Renal cortical epithelial cell (primary cell): ENCODE measurements around the gene FALEC. TPM values are rescaled to one million over a fixed set of nuclear protein-coding genes. Genes with fewer than 3 reads are reported as not detected.

Experiments
- DNase-seq: peaks from one replicate; pipeline ENCODE4 v3.0.0-alpha.2; 2011; ENCODE audit warnings: low read depth
- total RNA-seq: library from RNA; depleted of rRNA; stranded (reverse); fragments of >200 nt; gene quantifications from 2 replicates; pipeline ENCODE4 v1.2.3, GENCODE V29; 2014

FALEC gene
- total RNA-seq, 1 donor from 2014 or later, result not detected

DNA sequence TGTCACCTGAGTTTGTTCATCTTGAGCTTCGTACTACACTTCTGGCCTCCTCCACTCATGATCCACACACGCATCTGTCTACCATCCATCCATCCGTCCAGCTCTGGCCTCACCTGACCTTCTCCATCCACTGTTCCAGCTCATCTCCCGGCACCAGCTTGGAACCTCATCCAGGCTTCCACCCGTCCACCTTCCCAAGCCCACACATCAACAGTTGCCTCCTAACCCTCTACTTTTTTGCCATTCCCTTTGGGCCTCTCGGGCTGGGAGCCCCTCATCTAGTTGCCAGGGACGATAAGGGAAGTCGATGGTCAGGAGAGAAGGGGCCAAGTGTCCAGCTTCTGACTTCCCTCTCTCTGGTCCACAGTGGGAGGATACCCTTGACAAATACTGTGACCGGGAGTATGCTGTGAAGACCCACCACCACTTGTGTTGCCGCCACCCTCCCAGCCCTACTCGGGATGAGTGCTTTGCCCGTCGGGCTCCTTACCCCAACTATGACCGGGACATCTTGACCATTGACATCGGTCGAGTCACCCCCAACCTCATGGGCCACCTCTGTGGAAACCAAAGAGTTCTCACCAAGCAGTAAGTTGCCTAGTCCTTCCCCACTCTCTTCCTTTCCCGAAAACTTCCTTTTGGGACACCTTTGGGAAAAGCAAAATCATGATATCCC, 3.4 kb upstream of the FALEC start:
- no peak for DNase-seq

DNA sequence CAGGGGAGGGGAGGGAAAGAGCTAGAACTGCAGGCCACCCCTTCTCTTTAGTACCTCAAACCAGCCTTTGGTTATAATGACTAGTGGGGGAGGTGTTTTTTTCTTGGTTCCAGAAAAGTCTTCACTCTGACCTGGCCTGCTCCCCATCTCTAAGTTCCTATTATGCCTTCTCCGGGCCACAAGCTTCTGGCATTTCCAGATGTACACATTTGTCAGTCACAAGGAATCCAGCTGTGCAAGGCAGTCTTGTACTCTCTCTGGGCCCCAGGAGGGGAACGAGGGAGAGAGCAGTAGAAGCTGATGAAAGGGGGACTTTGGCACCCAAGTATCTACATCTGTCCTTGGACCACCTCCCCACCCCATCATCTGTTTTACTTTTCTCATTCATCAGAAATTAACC, 2.7 kb upstream of the FALEC start:
- DNase-seq, result no peak

DNA sequence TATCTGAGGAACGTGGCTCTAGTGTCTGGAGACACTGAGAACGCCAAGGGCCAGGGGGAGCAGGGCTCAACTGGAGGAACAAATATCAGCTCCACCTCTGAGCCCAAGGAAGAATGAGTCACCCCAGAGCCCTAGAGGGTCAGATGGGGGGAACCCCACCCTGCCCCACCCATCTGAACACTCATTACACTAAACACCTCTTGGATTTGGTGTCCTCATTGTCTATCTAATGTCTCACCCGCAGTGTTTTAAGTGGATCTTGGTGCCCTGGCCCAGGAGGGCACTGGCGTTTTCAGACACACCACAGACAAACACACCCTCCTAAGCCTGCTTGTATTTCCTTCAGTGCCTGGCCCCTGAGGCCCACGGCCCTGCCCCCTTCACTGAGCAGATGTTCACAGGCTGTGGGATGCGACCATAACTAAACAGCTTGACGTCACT, 2.2 kb upstream of the FALEC start:
- no peak for DNase-seq

DNA sequence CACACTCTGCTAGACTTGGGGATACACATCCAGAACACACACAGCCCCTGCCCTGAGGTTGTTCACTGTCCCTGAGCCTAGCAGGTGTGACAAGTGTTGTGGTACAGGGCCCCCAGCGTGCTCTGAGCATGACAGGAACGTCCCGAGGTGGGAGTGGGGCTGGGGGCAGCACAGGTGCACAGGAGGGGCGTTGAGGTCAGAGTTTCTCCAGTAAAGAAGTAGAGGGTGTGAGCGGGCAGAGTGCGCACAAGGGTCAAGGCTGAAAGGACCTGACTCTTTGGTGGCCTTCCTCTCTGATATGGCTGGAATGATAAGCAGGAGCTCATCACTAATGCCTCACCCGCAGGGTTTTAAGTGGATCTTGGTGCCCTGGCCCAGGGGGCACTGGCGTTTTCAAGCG, 1.3 kb upstream of the FALEC start:
- DNase-seq, result no peak

DNA sequence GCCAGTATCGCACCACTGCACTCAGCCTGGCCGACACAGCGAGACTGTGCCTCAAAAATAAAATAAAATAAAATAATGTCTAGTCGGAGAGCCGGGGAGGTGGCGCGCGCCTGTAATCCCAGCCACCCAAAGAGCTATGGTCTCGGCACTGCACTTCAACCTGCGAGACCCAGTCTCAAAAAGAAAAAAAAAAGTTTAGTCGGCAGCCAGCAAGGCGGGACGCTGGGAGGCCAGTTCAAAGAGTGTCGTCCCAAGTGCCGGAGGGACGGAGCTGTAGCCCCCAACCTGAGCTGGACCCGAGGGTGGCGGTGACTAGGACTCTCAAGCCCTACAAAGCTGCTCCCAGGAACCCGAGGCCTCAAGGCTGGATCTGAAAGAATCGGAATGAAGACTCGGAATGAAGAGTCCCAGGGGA, 632 bp upstream of the FALEC start:
- no peak for DNase-seq

DNA sequence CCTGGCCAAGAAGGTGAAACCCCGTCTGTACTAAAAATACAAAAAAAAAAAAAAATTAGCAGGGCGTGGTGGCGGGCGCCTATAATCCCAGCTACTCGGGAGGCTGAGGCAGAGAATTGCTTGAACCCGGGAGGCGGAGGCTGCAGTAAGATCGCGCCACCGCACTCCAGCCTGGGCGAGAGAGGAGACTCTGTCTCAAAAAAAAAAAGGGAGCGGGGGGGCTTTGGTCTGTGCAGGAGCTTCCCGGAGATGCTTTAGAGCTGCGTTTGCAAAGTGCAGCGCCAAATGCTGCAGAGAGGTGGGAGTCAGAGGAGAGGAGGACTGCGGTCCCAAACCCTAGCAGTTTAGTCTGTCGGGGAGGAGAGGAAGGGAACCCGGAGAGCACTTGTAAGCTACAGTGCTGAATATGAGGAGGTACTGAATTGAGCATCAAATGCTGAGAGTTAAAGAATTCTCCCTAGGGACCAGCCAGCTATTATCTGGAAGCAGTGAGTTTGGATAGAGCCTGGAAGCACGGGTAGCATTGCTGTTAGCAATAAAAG, 569 bp downstream of the FALEC start:
- DNase-seq, result no peak

DNA sequence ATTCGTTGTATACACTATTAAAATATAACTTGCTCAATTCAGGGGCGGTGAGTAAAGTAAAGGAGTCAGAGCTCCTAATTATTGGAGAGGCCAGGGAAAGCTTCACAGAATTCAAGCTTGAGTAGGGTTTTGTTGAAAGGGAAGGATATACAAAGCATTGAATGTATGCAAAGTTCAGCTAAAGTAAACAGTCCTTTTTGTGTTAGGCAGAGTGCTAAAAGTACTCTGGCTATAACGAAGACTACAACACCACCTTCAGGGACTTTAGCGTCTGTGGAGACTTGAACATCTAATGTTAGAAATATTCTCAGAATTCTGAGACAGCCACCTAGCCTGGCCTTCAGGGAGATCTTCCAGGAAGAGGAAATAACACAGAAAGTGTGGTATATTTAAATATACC, 1.1 kb downstream of the FALEC start:
- peak; percentile 33 for DNase-seq

DNA sequence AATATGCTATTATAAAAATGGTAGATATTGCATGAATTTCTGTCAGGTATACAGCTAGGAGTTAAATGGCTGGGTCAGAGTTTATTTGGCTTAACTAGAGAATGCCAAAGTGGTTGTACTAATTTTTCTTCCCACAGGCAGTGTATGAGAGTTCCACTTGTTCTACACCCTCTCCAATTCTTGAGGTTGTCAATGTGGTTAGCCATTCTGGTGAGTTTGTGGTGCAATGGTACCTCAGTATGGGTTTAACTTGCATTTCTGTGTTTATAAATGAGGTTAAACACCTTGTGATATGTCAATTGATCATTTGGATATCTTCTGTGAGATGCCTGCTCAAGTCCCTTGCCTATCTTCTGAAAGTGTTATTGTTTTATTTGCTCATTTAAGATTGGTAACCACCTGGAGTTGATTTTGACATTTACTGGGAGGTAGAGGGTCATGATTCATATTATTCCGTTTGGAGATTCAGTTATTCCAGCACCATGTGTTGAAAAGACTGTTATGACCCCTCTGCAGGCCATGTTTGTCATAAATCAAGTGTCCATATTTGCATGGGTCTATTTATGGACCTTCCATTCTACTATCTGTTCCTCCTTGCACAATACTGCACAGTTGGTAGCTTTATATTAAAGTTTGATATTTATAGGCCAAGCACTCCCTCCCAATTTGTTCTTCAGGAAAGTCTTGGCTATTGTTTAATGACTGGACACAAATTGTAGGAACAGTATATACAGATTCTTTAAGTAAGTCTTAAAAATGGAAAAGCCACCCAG, 5.8 kb downstream of the FALEC start:
- no peak for DNase-seq

DNA sequence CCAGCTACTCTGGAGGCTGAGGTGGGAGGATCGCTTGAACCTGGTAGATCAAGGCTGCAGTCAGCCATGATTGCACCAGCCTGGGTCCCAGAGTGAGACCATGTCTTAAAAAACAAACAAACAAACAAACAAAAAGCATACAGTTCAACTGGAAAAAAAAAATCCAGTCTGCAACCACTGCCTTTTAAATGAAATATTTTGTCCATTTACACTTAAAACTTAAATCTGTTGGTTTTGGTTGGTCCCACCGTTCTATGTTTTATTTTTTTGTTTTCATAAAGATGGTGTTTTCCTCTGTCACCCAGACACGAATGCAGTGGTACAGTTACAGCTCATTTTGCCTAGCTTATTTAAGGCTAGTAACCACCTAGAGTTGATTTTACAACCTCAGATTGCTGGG, 9.8 kb downstream of the FALEC start:
- DNase-seq, result no peak

DNA sequence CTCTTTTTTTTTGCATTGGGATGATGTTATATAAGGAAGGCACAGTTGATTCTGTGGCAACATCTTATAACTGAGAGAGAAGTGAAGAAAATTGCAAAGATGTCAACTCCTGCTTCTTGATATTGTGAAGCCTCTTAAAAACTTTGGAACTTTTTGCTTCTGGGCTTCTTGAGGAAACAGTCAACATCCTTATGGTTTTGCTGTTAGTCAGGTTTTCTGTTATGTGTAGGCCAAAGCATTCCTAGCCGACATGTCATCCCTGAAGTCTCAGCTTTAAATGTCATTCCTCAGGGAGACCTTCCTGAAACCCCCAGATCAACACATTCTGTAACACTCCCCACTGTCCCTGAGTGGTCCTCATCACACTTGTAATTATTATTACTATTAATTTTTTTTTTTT, 12.6 kb downstream of the FALEC start:
- DNase-seq, result peak; percentile 56

DNA sequence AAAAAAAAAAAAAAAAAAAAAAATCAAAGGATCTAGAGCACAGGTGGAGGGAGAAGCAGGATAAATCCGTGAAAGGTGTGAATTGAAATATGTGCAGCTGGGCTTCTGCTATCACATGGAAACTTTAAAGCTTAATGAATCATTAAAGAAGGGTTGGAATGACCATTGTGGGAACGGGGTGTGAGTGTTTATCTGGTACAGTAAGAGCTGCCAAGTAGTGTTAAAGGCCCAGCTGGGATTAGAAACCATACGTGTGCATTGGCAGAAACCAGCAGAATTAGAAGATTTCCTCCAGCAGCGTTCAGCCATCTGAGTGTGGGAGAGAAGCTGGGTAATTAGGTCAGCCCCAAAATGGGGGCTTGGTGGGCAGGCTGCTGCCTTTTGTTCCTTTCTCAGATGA, 13.5 kb downstream of the FALEC start:
- DNase-seq, result peak; percentile 78

DNA sequence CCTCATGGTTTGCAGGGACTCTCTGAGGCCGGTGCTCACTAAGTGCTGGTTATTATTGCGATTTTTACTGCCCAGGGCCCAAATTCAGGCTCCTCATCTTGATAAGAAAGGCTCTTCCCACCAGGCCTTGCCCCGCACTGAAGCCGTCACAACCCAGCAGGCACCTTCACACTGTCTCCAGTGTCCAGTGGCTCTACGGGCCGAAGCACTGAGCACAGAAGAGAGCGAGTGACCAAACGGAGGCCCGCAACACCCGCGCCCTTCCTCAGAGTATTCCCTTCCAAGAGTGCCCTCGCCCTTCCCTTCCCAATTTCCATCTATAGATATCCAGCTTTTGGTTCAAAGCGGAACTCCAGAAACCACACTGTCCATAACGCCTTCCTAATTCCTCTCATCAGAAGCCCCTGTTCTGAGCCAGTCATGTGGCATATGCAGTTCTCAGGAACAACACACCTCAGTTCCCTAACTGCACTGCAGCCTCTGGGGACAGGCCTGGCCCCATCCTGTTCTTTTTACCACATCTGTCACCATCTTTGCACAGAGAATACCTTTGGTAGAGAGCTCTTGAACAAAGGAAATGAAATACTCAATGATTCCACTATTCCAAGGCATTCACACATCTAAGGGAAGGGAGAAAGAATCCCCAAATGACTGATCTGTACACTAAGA, 15.1 kb downstream of the FALEC start:
- DNase-seq, result no peak

DNA sequence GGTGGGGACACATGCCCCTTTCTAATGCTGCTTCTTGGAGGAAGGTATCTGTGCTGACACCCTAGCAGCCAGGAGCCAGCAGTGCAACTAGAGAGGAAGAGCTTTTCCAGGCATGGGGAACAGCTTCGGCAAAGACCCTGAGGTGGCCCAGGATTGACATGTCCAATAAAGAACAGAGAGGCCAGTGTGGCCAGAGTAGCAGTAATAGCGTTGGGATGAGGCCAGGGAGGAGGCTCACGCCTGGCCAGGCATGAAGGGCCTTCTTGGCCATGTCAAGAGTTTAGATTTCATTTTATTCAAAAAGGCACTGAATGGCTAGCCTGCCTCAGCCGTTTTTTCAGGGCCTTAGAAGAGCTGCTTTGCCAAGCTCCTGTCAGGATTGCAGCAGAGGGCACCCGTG, 17.3 kb downstream of the FALEC start:
- no peak for DNase-seq

DNA sequence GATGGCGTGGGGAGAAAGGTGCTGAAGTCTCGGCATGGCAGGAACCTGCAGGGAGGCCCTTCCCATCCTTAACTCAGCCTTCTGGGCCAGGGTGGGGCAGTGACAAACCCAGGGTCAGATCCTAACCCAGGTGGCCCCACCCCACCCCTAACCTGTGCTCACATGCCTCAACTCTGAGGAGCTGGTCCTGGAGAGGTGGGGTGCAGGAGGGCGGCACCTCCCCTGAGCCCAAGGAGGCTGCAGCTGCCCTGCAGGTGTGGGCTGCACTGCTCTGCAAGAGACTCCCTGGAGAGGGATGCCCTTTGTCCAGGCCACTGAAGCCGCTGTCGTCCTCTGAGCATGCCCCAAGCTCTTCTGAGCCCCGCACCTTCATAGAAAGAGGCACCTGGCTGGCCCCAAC, 18.4 kb downstream of the FALEC start:
- no peak for DNase-seq

DNA sequence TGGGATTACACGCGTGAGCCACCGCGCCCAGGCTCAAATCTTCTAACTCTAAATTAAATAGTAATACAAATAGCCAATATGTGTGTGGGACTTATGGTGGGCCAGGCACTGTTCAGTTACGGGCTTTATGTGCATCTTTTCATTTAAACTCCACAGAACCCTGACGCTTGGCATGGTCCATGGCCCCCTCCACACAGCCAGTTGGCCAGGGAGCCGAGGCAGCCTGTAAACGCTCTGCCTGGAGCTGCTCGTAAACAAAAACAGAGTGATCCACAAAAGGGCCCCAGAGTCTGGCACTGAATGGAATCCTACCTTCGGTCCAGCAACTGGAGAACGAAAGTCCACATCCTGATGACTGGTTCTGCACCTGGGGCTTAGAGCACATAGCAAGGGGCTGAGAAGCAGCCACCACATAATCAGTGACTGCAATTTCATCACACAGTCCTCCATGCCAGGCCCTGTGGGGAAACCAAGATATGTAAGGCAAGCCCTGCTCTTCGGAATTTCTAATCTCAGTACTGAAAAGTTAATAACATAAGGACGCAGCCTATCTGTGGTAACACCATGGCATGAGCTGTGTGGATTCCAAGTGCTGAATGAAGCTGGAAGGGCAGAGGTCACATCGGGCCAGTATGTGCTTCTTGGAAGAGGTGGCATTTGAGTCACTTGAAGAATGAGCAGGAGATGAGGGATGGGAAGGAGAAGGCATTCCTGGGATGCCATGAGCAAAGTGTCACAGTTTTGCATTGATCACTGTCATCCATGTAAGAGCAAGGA, 20.1 kb downstream of the FALEC start:
- peak; percentile 35 for DNase-seq

DNA sequence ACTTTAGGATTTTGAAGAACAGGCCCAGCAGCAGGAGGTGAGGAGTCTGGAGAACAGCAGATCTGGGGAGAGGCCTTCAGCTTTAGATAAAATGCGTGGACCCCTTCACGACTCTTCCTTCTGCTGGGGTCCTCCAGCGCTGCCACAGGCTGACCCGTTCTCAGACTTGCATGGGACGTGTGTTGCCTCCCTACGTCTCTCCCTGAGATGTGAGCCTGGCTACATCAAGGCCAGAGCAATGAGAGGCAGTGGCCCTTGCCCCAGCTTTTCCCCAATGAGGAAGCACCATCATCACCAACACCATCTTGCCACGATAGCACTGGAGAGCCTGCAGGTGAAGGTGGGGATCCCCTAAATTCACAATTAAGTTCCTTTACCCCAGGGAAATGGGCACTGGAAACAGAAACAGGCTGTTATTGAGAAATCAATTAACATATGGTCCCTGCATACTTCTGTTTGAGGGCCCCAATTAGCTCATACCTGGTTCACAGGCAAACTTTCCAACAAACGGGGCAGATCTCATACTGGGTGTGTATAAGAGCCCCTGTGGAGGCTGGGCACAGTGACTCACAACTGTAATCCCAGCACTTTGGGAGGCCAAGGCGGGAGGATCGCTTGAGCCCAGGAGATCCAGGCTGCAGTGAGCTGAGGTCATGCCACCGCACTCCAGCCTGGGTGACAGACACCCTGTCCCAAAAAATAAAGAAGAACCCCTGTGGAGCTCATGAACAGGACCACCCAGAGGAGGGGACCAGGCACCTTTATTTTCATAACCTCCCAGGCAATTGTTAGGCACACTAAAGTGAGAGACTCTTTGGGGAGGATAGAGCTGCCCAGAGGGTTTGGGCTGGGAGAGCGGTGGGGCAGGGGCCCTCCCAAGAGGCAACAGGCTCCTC, 21.5 kb downstream of the FALEC start:
- no peak for DNase-seq

DNA sequence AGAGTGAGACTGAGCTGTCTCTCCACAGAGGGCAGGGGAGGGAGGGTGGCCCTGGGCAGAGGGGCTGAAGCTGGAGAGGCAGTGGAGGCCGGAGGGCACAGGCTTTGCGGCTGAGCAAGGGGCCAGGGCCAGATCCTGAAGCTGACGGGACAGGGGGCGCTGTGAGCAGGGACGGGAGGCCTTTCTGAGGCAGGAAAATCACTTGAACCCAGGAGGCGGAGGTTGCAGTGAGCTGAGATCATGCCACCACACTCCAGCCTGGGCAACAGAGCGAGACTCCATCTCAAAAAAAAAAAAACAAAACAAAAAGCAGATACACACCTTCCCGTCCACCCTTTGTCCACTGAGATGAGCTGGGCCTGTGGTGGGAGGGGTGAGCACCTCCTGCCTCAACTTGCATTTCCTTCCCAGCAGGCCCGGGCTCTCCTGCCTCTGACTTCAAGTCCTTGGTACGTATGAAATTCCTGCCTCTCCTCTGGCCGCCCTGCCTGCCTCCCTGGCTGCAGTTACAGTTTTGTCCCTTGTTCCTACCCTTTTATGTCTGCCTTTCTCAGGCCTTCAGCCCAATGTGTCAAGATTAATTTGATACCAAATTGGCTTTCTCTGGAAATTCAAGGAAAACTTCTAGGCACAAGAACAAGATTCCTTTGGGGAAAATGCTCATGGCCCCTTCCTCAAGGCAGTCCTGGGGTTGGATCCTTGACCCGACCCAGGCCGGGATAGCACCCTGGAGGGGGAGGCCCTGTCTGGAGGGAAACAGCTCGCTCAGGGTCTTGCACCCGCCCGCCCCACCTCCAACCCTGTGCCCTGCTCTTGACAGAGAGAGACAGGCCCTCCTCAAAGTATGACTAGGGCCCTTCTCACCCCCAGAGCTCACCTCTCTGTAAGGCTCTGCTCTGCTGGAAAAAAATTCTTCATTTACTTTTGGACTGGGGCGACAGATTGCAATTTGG, 22.5 kb downstream of the FALEC start:
- no peak for DNase-seq

DNA sequence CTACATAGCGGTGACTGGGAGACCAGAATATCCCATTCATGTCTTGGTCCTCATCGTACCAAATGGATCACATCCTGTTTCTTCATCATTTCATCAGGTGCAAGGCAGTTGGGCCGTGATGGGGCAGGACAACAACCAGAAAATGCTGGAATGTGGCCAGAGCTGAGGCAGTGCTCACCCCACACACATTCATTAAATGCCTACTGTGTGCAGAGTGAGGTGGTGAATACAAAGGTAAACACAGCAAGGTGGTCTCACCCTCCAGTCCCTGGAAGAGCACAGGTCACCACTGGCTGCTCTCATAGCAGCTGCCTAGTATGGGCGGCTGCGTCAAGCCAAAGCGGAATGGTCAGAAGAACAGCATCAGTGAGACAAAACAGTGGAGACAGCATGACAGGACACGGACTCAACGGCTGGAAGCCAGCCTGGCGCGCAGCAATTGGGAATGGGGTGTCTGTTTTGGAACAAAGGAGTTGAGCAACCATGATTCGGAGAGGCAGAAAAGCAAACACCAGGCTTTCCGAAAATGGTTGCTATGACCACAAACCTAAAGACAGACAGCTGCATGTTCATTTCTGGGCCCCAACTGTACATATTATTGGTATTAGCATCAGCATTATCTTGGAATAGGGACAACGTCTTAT, 28.1 kb downstream of the FALEC start:
- DNase-seq, result no peak

DNA sequence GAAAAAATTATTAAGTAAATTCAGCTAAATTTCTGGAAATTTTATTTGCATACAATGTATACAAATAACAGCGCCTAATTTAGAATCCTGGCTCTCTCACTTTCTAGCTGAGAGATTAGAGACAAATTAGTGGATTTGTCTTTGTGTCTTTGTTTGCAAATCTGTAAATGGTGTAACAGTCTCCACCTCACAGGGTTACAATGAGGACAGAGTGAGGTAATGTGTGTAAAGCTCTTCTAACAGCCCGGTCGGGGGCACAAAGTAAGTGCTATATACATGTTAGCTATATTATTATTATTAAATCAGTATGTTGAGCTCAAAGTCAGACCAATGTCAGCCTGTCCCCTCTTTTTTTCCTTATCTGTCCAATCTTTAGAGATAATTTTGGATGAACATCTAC, 28.7 kb downstream of the FALEC start:
- DNase-seq, result no peak
